ENCODE results near the gene RNF220. TPM values are rescaled to one million over a fixed set of nuclear protein-coding genes. Genes with fewer than 3 reads are reported as not detected.

Gene RNF220
- total RNA-seq, 1 donor from 2014 or later = 84.4 TPM

GRCh38 chr1:44436401-44437106, 31.5 kb downstream of the RNF220 start:
- TF ChIP-seq CTCF (IDR thresholded peaks at IDR 0.05) = no peak
- Mint-ChIP-seq H3K4me3 (ENCODE audit: unreplicated experiment) (no peak overlapping the region), H3K36me3 (ENCODE audit: unreplicated experiment) (no peaks in the 10 kb centered on the region), H3K27ac (ENCODE audit: unreplicated experiment) (no peak overlapping the region), H3K9me3 (ENCODE audit: unreplicated experiment) (no peaks in the 10 kb centered on the region), H3K27me3 (ENCODE audit: unreplicated experiment) (peaks cover 34% of the 10 kb centered on the region), H3K4me1 (ENCODE audit: unreplicated experiment) (peaks cover 3% of the 10 kb centered on the region)
- no peak for DNase-seq (ENCODE audit: extremely low spot score, unreplicated experiment)

GRCh38 chr1:44437107-44437716, 32.2 kb downstream of the RNF220 start:
- H3K4me3 Mint-ChIP-seq (ENCODE audit: unreplicated experiment) = no peak overlapping the region
- peaks cover 3% of the 10 kb centered on the region for H3K4me1 Mint-ChIP-seq (ENCODE audit: unreplicated experiment)
- H3K27me3 Mint-ChIP-seq (ENCODE audit: unreplicated experiment) = peaks cover 31% of the 10 kb centered on the region
- no peak for DNase-seq (ENCODE audit: extremely low spot score, unreplicated experiment)
- no peaks in the 10 kb centered on the region for H3K36me3 Mint-ChIP-seq (ENCODE audit: unreplicated experiment)
- TF ChIP-seq CTCF (IDR thresholded peaks at IDR 0.05) = no peak
- H3K27ac Mint-ChIP-seq (ENCODE audit: unreplicated experiment) = no peak overlapping the region
- H3K9me3 Mint-ChIP-seq (ENCODE audit: unreplicated experiment) = no peaks in the 10 kb centered on the region

GRCh38 chr1:44442791-44443190, 37.7 kb downstream of the RNF220 start:
- Mint-ChIP-seq H3K27ac (ENCODE audit: unreplicated experiment) (no peak overlapping the region), H3K4me3 (ENCODE audit: unreplicated experiment) (no peak overlapping the region), H3K9me3 (ENCODE audit: unreplicated experiment) (no peaks in the 10 kb centered on the region), H3K36me3 (ENCODE audit: unreplicated experiment) (no peaks in the 10 kb centered on the region), H3K4me1 (ENCODE audit: unreplicated experiment) (no peaks in the 10 kb centered on the region), H3K27me3 (ENCODE audit: unreplicated experiment) (peaks cover 57% of the 10 kb centered on the region)
- DNase-seq (ENCODE audit: extremely low spot score, unreplicated experiment) = no peak
- no peak for TF ChIP-seq CTCF (IDR thresholded peaks at IDR 0.05)

- DNase-seq (ENCODE audit: extremely low spot score, unreplicated experiment) = no peak
- Mint-ChIP-seq H3K36me3 (ENCODE audit: unreplicated experiment) (no peaks in the 10 kb centered on the region), H3K27ac (ENCODE audit: unreplicated experiment) (no peak overlapping the region), H3K4me1 (ENCODE audit: unreplicated experiment) (no peaks in the 10 kb centered on the region), H3K27me3 (ENCODE audit: unreplicated experiment) (peaks cover 42% of the 10 kb centered on the region), H3K9me3 (ENCODE audit: unreplicated experiment) (no peaks in the 10 kb centered on the region), H3K4me3 (ENCODE audit: unreplicated experiment) (no peak overlapping the region)
- TF ChIP-seq CTCF (IDR thresholded peaks at IDR 0.05) = no peak
Observed at GRCh38 chr1:44447051-44447810, 42.2 kb downstream of the RNF220 start.

- Mint-ChIP-seq H3K27me3 (ENCODE audit: unreplicated experiment) (peaks cover 48% of the 10 kb centered on the region), H3K36me3 (ENCODE audit: unreplicated experiment) (no peaks in the 10 kb centered on the region), H3K4me1 (ENCODE audit: unreplicated experiment) (no peaks in the 10 kb centered on the region), H3K9me3 (ENCODE audit: unreplicated experiment) (peaks cover 5% of the 10 kb centered on the region), H3K4me3 (ENCODE audit: unreplicated experiment) (no peak overlapping the region), H3K27ac (ENCODE audit: unreplicated experiment) (no peak overlapping the region)
- no peak for DNase-seq (ENCODE audit: extremely low spot score, unreplicated experiment)
- TF ChIP-seq CTCF (IDR thresholded peaks at IDR 0.05) = no peak
Observed at GRCh38 chr1:44453798-44454349, 48.8 kb downstream of the RNF220 start.

All from osteocyte (in vitro differentiated cells).